Common myeloid progenitor, CD34-positive (primary cell): ENCODE data around the gene C6orf58. TPM values are rescaled to one million over a fixed set of nuclear protein-coding genes. Genes with fewer than 3 reads are reported as not detected.

Experiments used
- CTCF ChIA-PET: fragments of 350-600 bp; sonication (Branson Sonifier 250); formaldehyde crosslinking; loops from one replicate; lab custom pipeline; 2021; ENCODE audit warnings: antibody characterized with exemption; lab: Charles Lee
- POLR2A ChIA-PET: fragments of 350-600 bp; sonication (Branson Sonifier 250); formaldehyde crosslinking; loops from one replicate; lab custom pipeline; 2021; ENCODE audit warnings: antibody characterized with exemption; lab: Charles Lee
- DNase-seq, 3 donors: peaks; one replicate each; pipeline versions ENCODE4 v3.0.0 to v3.0.0-alpha.2; 2013
- H3K27ac ChIP-seq, 2 experiments: 1 replicate in 1 of 2; 2 replicates in 1 of 2; pipeline ENCODE4 v1.7.0; 2013; ENCODE audit warnings: inconsistent platforms in 2 of 2, low read length in 2 of 2, mild to moderate bottlenecking in 2 of 2, low read depth in 1 of 2, moderate library complexity in 1 of 2; ENCODE audit not compliant: severe bottlenecking in 2 of 2, insufficient read depth in 1 of 2, poor library complexity in 1 of 2
- H3K27me3 ChIP-seq, 5 experiments: replicated peaks in 2 of 5; 1 replicate in 3 of 5; 2 replicates in 2 of 5; pipeline versions ENCODE4 v1.6.1 to v1.7.0; 2013; ENCODE audit warnings: low read length in 4 of 5, mild to moderate bottlenecking in 2 of 5, moderate library complexity in 2 of 5, inconsistent platforms in 1 of 5; ENCODE audit not compliant: insufficient read depth in 5 of 5, control insufficient read depth in 4 of 5
- H3K36me3 ChIP-seq, 4 experiments: 1 replicate in 2 of 4; 2 replicates in 2 of 4; pipeline versions ENCODE4 v1.6.1 to v1.7.0; 2013; ENCODE audit warnings: low read length in 3 of 4, control low read depth in 1 of 4, mild to moderate bottlenecking in 1 of 4; ENCODE audit not compliant: control insufficient read depth in 4 of 4, insufficient read depth in 4 of 4
- H3K4me1 ChIP-seq, 4 experiments: 1 replicate in 3 of 4; 2 replicates in 1 of 4; pipeline versions ENCODE4 v1.6.1 to v1.7.1; 2013; ENCODE audit warnings: low read length in 3 of 4, mild to moderate bottlenecking in 3 of 4, control low read depth in 1 of 4, inconsistent platforms in 1 of 4, moderate library complexity in 1 of 4; ENCODE audit not compliant: control insufficient read depth in 4 of 4, insufficient read depth in 4 of 4; ENCODE audit errors: control extremely low read depth in 1 of 4
- H3K4me3 ChIP-seq, 7 experiments: 1 replicate in 4 of 7; 2 replicates in 3 of 7; pipeline versions ENCODE4 v1.5.1 to v1.7.0; 2013; ENCODE audit warnings: mild to moderate bottlenecking in 7 of 7, low read length in 6 of 7, moderate library complexity in 6 of 7, inconsistent platforms in 2 of 7, low read depth in 2 of 7, control low read depth in 1 of 7; ENCODE audit not compliant: insufficient read depth in 4 of 7, control insufficient read depth in 1 of 7; ENCODE audit errors: extremely low read depth in 1 of 7
- H3K9me3 ChIP-seq, 5 experiments: 1 replicate in 4 of 5; 2 replicates in 1 of 5; pipeline versions ENCODE4 v1.6.1 to v1.7.1; 2013; ENCODE audit warnings: low read length in 4 of 5, mild to moderate bottlenecking in 2 of 5, inconsistent platforms in 1 of 5, low read depth in 1 of 5, moderate library complexity in 1 of 5; ENCODE audit not compliant: control insufficient read depth in 4 of 5, insufficient read depth in 2 of 5; ENCODE audit errors: control extremely low read depth in 1 of 5
- WGBS: methylation state at CpG from one replicate; pipeline ENCODE4 v1.1.5; 2013; ENCODE audit not compliant: insufficient coverage; 5-methylcytosine and 5-hydroxymethylcytosine counted together
- polyA plus RNA-seq: library from polyadenylated mRNA; unstranded; fragments of 120-200 nt; gene quantifications from one replicate; pipeline ENCODE4 v1.2.1, GENCODE V29; 2013

The C6orf58 gene
- polyA plus RNA-seq = 0.07 TPM

- ChIA-PET POLR2A (no interaction called here), CTCF (no interaction called here)
These were observed at the start of gene C6orf58 for GRCh38 chr6:127576874-127577273. C6orf58 (plus strand) TSS chr6:127577174; CDS start chr6:127577186, 12 bp downstream.

GRCh38 chr6:127533011-127533410, 44.0 kb upstream of the C6orf58 start:
- Histone ChIP-seq H3K4me3 (no peak overlapping the region), H3K36me3 (no peaks in the 10 kb centered on the region), H3K4me1 (no peaks in the 10 kb centered on the region), H3K27me3 (peaks cover 0 to 16% (median 10%) of the 10 kb centered on the region in 5 experiments), H3K9me3 (no peaks in the 10 kb centered on the region), H3K27ac (no peak overlapping the region)
- WGBS = 100% methylated on average over 1 of the region's 1 CpG
- no peak for DNase-seq
- ChIA-PET CTCF (interaction anchor here (1.6 kb wide), 1 partner anchor 23 kb away, joined by 6 read pairs; no protein-coding TSS in a partner anchor), POLR2A (no interaction called here)

More at GRCh38 chr6:127576874-127577273, at the start of gene C6orf58:
- no peaks in the 10 kb centered on the region for H3K4me1 ChIP-seq
- no peak within 1 kb of the TSS for H3K27ac ChIP-seq
- DNase-seq = no peak
- H3K9me3 ChIP-seq = no peaks in the 10 kb centered on the region
- no peaks in the 10 kb centered on the region for H3K27me3 ChIP-seq
- no CpG with 5 or more reads among the region's 3 CpGs for WGBS
- no peak within 1 kb of the TSS for H3K4me3 ChIP-seq
- no peaks in the 10 kb centered on the region for H3K36me3 ChIP-seq

GRCh38 chr6:127533736-127534135, 43.2 kb upstream of the C6orf58 start:
- Histone ChIP-seq H3K9me3 (no peaks in the 10 kb centered on the region), H3K27ac (no peak overlapping the region), H3K27me3 (peaks cover 0 to 16% (median 10%) of the 10 kb centered on the region in 5 experiments), H3K4me3 (no peak overlapping the region), H3K36me3 (no peaks in the 10 kb centered on the region), H3K4me1 (no peaks in the 10 kb centered on the region)
- POLR2A ChIA-PET = no interaction called here
- WGBS = no CpG with 5 or more reads among the region's 3 CpGs
- no peak for DNase-seq
- CTCF ChIA-PET = interaction anchor here (1.0 kb wide), 1 partner anchor 70 kb away, joined by 3 read pairs; no protein-coding TSS in a partner anchor

- CTCF ChIA-PET = interaction anchor here (0.7 to 3.6 kb wide), 17 partner anchors 20 to 237 kb away, joined by 3 to 27 read pairs (median 5); partner anchors contain the start of genes KIAA0408 and MTCL3
- Histone ChIP-seq H3K27ac (no peak overlapping the region), H3K4me3 (no peak overlapping the region), H3K9me3 (no peaks in the 10 kb centered on the region), H3K4me1 (no peaks in the 10 kb centered on the region), H3K36me3 (no peaks in the 10 kb centered on the region), H3K27me3 (peaks cover 2 to 10% (median 6%) of the 10 kb centered on the region in 5 experiments)
- 56% methylated on average over 2 of the region's 2 CpGs for WGBS
- no peak for DNase-seq
- POLR2A ChIA-PET = no interaction called here
These were observed 38.2 kb upstream of the C6orf58 start for GRCh38 chr6:127538750-127539264.

GRCh38 chr6:127539272-127539671, 37.7 kb upstream of the C6orf58 start:
- Histone ChIP-seq H3K27me3 (peaks cover 2 to 10% (median 6%) of the 10 kb centered on the region in 5 experiments), H3K9me3 (no peaks in the 10 kb centered on the region), H3K27ac (no peak overlapping the region), H3K4me1 (no peaks in the 10 kb centered on the region), H3K36me3 (no peaks in the 10 kb centered on the region), H3K4me3 (no peak overlapping the region)
- DNase-seq = peak in 2 of 3 donors; percentile 52 to 54
- ChIA-PET POLR2A (no interaction called here), CTCF (interaction anchor here (0.8 to 3.6 kb wide), 16 partner anchors 9 to 238 kb away, joined by 3 to 27 read pairs (median 5); partner anchors contain the start of genes KIAA0408 and MTCL3)
- WGBS = no CpG with 5 or more reads among the region's 2 CpGs

GRCh38 chr6:127547215-127547614, 29.8 kb upstream of the C6orf58 start:
- Histone ChIP-seq H3K27me3 (peaks cover 0 to 7% (median 0%) of the 10 kb centered on the region in 5 experiments), H3K9me3 (no peaks in the 10 kb centered on the region), H3K27ac (no peak overlapping the region), H3K36me3 (no peaks in the 10 kb centered on the region), H3K4me1 (no peaks in the 10 kb centered on the region), H3K4me3 (no peak overlapping the region)
- POLR2A ChIA-PET = no interaction called here
- peak in 2 of 3 donors; percentile 24 to 26 for DNase-seq
- WGBS = no CpG with 5 or more reads among the region's 1 CpG
- CTCF ChIA-PET = interaction anchor here (0.9 to 1.3 kb wide), 2 partner anchors 80 to 81 kb away, joined by 3 read pairs; no protein-coding TSS in a partner anchor

- DNase-seq = no peak
- CTCF ChIA-PET = interaction anchor here (1.0 kb wide), 1 partner anchor 245 kb away, joined by 3 read pairs; no protein-coding TSS in a partner anchor
- POLR2A ChIA-PET = no interaction called here
- no peaks in the 10 kb centered on the region for H3K36me3 ChIP-seq
- 80% methylated on average over 2 of the region's 2 CpGs for WGBS
- no peaks in the 10 kb centered on the region for H3K9me3 ChIP-seq
- no peaks in the 10 kb centered on the region for H3K4me1 ChIP-seq
- H3K4me3 ChIP-seq = no peak overlapping the region
- H3K27me3 ChIP-seq = peaks cover 0 to 7% (median 0%) of the 10 kb centered on the region in 5 experiments
- H3K27ac ChIP-seq = no peak overlapping the region
These were observed 28.9 kb upstream of the C6orf58 start for GRCh38 chr6:127547904-127548649.
